ENCODE data around the gene DCTN3.

DNA sequence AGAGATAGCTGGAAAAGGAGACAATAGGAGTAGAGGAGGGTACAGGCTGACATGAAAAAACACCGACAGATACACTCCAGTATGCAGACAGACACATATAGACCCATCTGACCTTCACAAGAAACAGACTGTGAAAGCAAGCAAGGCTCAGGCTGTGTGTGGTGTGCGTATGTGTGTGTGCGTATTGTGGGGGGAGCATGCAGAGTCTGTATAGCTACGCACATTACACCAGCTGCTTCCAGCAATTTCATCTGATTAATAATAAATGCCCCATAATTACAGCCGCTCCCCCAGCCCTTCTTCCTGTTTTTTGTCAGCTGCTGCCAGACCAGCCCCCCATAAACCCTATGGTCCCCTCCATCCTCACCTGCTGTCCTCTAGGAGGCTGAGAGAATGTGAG, 37.5 kb downstream of the DCTN3 start:
- TF ChIP-seq, protein P1, sequence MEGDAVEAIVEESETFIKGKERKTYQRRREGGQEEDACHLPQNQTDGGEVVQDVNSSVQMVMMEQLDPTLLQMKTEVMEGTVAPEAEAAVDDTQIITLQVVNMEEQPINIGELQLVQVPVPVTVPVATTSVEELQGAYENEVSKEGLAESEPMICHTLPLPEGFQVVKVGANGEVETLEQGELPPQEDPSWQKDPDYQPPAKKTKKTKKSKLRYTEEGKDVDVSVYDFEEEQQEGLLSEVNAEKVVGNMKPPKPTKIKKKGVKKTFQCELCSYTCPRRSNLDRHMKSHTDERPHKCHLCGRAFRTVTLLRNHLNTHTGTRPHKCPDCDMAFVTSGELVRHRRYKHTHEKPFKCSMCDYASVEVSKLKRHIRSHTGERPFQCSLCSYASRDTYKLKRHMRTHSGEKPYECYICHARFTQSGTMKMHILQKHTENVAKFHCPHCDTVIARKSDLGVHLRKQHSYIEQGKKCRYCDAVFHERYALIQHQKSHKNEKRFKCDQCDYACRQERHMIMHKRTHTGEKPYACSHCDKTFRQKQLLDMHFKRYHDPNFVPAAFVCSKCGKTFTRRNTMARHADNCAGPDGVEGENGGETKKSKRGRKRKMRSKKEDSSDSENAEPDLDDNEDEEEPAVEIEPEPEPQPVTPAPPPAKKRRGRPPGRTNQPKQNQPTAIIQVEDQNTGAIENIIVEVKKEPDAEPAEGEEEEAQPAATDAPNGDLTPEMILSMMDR (IDR thresholded peaks at IDR 0.05; ENCODE audit: insufficient read depth, low read depth, low read length): no peak
- TF ChIP-seq EZH2 (IDR thresholded peaks at IDR 0.05; ENCODE audit: insufficient read depth, low read length): no peak

Measured in astrocyte (in vitro differentiated cells and primary cell).